BJ (cell line): ENCODE measurements around the gene UNC5A. TPM values are rescaled to one million over a fixed set of nuclear protein-coding genes. Genes with fewer than 3 reads are reported as not detected.

Experiments
- CTCF ChIA-PET: fragments of 350-600 bp; formaldehyde crosslinking; extraction: SDS; loops from one replicate; lab custom pipeline; 2021; ENCODE audit warnings: antibody characterized with exemption, inconsistent platforms; lab: Yijun Ruan, JAX
- POLR2A ChIA-PET: fragments of 300-600 bp; sonication (Branson Sonifier 250); formaldehyde crosslinking; extraction: SDS; loops from one replicate; lab custom pipeline; 2021; ENCODE audit warnings: antibody characterized with exemption; lab: Charles Lee
- DNase-seq: peaks from one replicate; pipeline ENCODE4 v3.0.0-alpha.2; 2011; ENCODE audit warnings: low read depth
- H3K27me3 ChIP-seq: 2 replicates; pipeline ENCODE4 v1.6.0; 2011; ENCODE audit warnings: low read length; ENCODE audit not compliant: control insufficient read depth, insufficient read depth
- H3K36me3 ChIP-seq: 2 replicates; pipeline ENCODE4 v1.5.1; 2011; ENCODE audit warnings: low read length; ENCODE audit not compliant: control insufficient read depth, insufficient read depth
- H3K4me3 ChIP-seq: 2 replicates; pipeline ENCODE4 v1.5.1; 2011; ENCODE audit warnings: low read depth, mild to moderate bottlenecking, control low read depth, low read length
- CTCF ChIP-seq: IDR thresholded peaks from 2 replicates; pipeline ENCODE4 v1.5.1; 2011; ENCODE audit warnings: low read depth, mild to moderate bottlenecking, control low read depth, inconsistent platforms, low read length, moderate library complexity; ENCODE audit not compliant: insufficient read depth
- polyA plus RNA-seq: library from polyadenylated mRNA; depleted of rRNA; stranded (reverse); fragments of >200 nt; gene quantifications from 2 replicates; pipeline ENCODE4 v1.2.3, GENCODE V29; 2011

UNC5A gene
- polyA plus RNA-seq, 1 experiment = not detected

- ChIA-PET CTCF (no interaction called here), POLR2A (no interaction called here)
- no peak for DNase-seq
- no peak overlapping the region for H3K4me3 ChIP-seq
- no peak for TF ChIP-seq CTCF
- H3K36me3 ChIP-seq = no peaks in the 10 kb centered on the region
- peaks cover 16% of the 10 kb centered on the region for H3K27me3 ChIP-seq
Measured at GRCh38 chr5:176822793-176823481, 12.6 kb downstream of the UNC5A start.

DNA sequence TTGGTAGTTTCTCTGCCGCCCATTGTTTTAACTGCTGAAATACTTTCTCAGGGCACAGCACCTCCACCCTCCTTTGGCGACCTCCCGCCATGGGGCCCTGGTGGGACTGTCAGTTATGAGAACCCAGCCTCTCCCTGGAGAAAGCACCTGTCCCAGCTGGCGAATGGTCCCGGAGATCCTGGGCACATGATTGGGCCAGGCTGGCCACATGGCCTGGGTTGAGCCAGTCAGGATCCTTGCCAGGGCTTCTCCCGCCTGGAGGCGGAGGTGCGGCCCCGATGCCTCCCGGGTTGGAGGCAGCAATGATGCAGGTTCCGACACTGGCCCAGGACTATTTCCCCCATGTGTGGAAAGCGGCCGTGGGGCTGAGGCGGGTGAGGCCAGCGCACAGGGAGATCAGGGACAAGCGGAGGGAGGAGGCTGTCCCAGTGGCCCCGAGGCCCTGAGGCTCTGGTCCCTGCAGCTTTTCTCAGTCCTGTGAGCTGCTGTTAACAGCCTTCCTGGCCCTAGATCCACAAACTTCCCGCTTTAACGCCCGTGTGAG lies 13.6 kb downstream of the UNC5A start:
- POLR2A ChIA-PET = no interaction called here
- DNase-seq = no peak
- CTCF ChIA-PET = no interaction called here
- no peak for TF ChIP-seq CTCF
- no peak overlapping the region for H3K4me3 ChIP-seq
- H3K27me3 ChIP-seq = peaks cover 8% of the 10 kb centered on the region
- no peaks in the 10 kb centered on the region for H3K36me3 ChIP-seq

DNA sequence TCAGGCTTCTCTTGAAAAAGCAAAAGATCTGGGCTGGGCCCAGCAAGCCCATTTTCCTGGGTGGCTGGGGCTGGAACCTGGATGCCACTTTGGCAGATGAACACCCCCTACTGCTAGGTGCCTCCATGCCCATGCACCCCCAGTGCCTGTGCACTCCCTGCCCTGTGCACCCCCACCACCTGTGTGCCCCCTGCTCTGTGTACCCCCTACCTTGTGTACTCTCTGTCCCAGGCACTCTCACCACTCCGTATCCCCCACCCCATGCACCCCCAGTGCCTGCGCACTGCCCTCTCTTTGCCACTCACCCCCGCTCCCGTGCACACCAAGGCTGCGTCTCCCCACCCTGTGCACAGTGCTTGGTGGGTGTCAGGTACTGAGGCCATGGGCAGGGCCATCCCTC lies 14.2 kb downstream of the UNC5A start:
- no peaks in the 10 kb centered on the region for H3K36me3 ChIP-seq
- CTCF ChIA-PET = no interaction called here
- H3K27me3 ChIP-seq = peaks cover 1% of the 10 kb centered on the region
- DNase-seq = no peak
- POLR2A ChIA-PET = no interaction called here
- H3K4me3 ChIP-seq = no peak overlapping the region
- TF ChIP-seq CTCF = no peak

DNA sequence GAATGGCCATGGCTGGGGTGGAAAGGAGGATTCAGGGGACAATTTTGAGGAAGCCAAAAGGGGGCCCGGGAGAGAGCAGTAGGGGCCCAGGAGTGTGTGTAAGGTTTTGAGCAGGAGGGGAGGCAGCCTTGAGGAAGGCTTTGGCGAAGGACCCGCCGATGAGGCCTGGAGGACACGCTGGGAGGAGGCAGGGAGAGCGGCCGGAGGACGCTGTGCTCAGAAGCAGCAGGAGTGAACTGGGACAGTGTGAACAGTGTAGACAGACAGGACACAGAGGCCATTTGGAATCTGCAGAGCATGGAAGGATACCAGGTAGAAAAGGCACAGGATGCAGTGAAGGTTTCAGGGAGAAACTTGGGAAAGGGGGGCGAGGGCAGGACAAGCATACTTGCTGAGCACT lies 14.9 kb downstream of the UNC5A start:
- no peak for TF ChIP-seq CTCF
- DNase-seq = no peak
- CTCF ChIA-PET = no interaction called here
- POLR2A ChIA-PET = no interaction called here
- peaks cover 1% of the 10 kb centered on the region; the same call in 1 of the 2 replicates for H3K27me3 ChIP-seq
- H3K4me3 ChIP-seq = no peak overlapping the region
- no peaks in the 10 kb centered on the region for H3K36me3 ChIP-seq

DNA sequence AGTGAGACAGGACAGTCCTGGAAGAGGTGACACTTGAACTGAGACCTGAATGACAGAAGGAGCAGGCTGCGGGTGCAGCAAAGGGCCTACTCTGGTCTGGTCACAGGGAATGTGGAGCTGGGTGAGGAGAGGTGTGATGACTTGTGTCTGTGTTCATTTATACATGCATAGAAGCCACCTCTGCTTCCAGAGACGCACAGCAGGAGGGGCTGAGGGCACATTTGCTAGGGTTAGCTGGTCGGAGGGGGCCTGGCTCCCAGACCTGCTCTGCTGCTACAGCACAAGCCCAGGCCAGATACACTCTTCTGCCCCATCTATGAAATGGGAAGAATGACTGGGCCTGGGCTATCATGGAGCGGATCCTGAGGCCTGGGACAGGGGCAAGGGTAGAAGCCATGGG lies 15.6 kb downstream of the UNC5A start:
- CTCF ChIA-PET = interaction anchor here (1.1 kb wide), 1 partner anchor 10 kb away, joined by 4 read pairs; no protein-coding TSS in a partner anchor
- no peak for DNase-seq
- H3K27me3 ChIP-seq = peaks cover 1% of the 10 kb centered on the region; the same call in 1 of the 2 replicates
- no peaks in the 10 kb centered on the region for H3K36me3 ChIP-seq
- no peak overlapping the region for H3K4me3 ChIP-seq
- POLR2A ChIA-PET = no interaction called here
- TF ChIP-seq CTCF = no peak
